Stimulated activated CD4-positive, alpha-beta T cell treated with anti-CD3 and anti-CD28 coated beads, Interleukin-15, amount 100 ng/mL, for 48 hours (primary cell): Measurements from ENCODE around the gene DOK7.
"Not testable (repeated sequence)": the region's sequence is repeated elsewhere in the genome, so short reads cannot be mapped to it uniquely, and the experiment has no call there.

Experiments used
- DNase-seq, 2 donors: peaks; one replicate each; pipeline ENCODE4 v3.0.0-alpha.2; 2020; ENCODE audit warnings: low read depth in 2 of 2

The DOK7 gene

GRCh38 chr4:3442959-3443749, 20.0 kb upstream of the DOK7 start:
- DNase-seq = peak; percentile 24 to 62

GRCh38 chr4:3443750-3444309, 19.3 kb upstream of the DOK7 start:
- DNase-seq = no peak

- no peak for DNase-seq
These were observed 18.6 kb upstream of the DOK7 start for GRCh38 chr4:3444351-3445110.

GRCh38 chr4:3445111-3445820, 17.8 kb upstream of the DOK7 start:
- no peak for DNase-seq

- no peak for DNase-seq
These were observed 17.1 kb upstream of the DOK7 start for GRCh38 chr4:3445829-3446545.

- no peak for DNase-seq
These were observed 16.3 kb upstream of the DOK7 start for GRCh38 chr4:3446631-3447320.

- no peak for DNase-seq
These were observed 15.4 kb upstream of the DOK7 start for GRCh38 chr4:3447431-3448395.

- DNase-seq = no peak
These were observed 14.0 kb upstream of the DOK7 start for GRCh38 chr4:3449047-3449573.

GRCh38 chr4:3449574-3450534, 13.3 kb upstream of the DOK7 start:
- DNase-seq = no peak

- DNase-seq = no peak
These were observed 12.5 kb upstream of the DOK7 start for GRCh38 chr4:3450643-3451042.

- no peak for DNase-seq
These were observed 11.2 kb upstream of the DOK7 start for GRCh38 chr4:3451956-3452355.

- DNase-seq = no peak
These were observed 10.7 kb upstream of the DOK7 start for GRCh38 chr4:3452376-3452775.

- DNase-seq = not testable (repeated sequence)
These were observed 7.5 kb upstream of the DOK7 start for GRCh38 chr4:3455596-3455995.

GRCh38 chr4:3458371-3458770, 4.7 kb upstream of the DOK7 start:
- no peak for DNase-seq

- not testable (repeated sequence) for DNase-seq
These were observed 4.0 kb upstream of the DOK7 start for GRCh38 chr4:3459156-3459555.

GRCh38 chr4:3460926-3461325, 2.2 kb upstream of the DOK7 start:
- DNase-seq = no peak

GRCh38 chr4:3461515-3462291, 1.4 kb upstream of the DOK7 start:
- no peak for DNase-seq
